IPS-15b (cell line): Measurements from ENCODE around the gene GNL2.
"Not testable (repeated sequence)": the region's sequence is repeated elsewhere in the genome, so short reads cannot be mapped to it uniquely, and the experiment has no call there.

Experiments used
- H3K27me3 ChIP-seq: one replicate; pipeline ENCODE4 v1.6.1; 2013; ENCODE audit warnings: low read length; ENCODE audit not compliant: control insufficient read depth, insufficient read depth
- H3K36me3 ChIP-seq: one replicate; pipeline ENCODE4 v1.6.1; 2013; ENCODE audit warnings: low read length; ENCODE audit not compliant: control insufficient read depth, insufficient read depth
- H3K4me1 ChIP-seq: one replicate; pipeline ENCODE4 v1.6.1; 2013; ENCODE audit warnings: mild to moderate bottlenecking, low read length; ENCODE audit not compliant: control insufficient read depth, insufficient read depth
- H3K4me3 ChIP-seq: one replicate; pipeline ENCODE4 v1.5.1; 2013; ENCODE audit warnings: low read depth, low read length
- H3K9ac ChIP-seq: one replicate; pipeline ENCODE4 v1.6.1; 2013; ENCODE audit warnings: low read depth, mild to moderate bottlenecking, low read length
- H3K9me3 ChIP-seq: one replicate; pipeline ENCODE4 v1.6.1; 2013; ENCODE audit warnings: mild to moderate bottlenecking, low read length; ENCODE audit not compliant: control insufficient read depth, insufficient read depth

Gene GNL2

GRCh38 chr1:37518241-37518640, 77.5 kb downstream of the GNL2 start:
- H3K9ac ChIP-seq, H3K4me1 ChIP-seq, H3K4me3 ChIP-seq, H3K36me3 ChIP-seq, H3K27me3 ChIP-seq, H3K9me3 ChIP-seq: not testable (repeated sequence)

DNA sequence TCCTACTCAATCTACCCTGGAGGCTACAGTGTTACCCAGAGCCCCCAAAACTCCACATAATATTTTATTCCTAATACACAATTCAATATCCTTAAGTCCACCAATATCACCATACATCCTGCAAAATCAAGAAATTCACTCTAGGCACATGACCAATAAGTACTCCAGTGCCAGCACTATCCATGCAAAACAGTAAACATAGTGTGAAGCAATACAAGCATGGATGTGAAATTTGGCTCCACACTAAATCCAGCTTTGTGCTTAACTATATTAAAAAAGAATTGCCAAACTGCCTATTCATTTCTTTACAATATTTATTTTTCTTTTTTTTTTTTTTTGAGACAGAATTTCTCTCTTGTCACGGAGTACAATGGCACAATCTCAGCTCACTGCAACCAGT, 78.2 kb downstream of the GNL2 start:
- no peaks in the 10 kb centered on the region for H3K9me3 ChIP-seq
- H3K4me3 ChIP-seq, result no peak overlapping the region
- no peaks in the 10 kb centered on the region for H3K36me3 ChIP-seq
- no peaks in the 10 kb centered on the region for H3K4me1 ChIP-seq
- peaks cover 6% of the 10 kb centered on the region for H3K27me3 ChIP-seq
- no peak overlapping the region for H3K9ac ChIP-seq
